ENCODE measurements around the gene TGFB2. TPM values are rescaled to one million over a fixed set of nuclear protein-coding genes. Genes with fewer than 3 reads are reported as not detected.

TGFB2 gene
- total RNA-seq, 1 experiment from 2014 or later = not detected

DNA sequence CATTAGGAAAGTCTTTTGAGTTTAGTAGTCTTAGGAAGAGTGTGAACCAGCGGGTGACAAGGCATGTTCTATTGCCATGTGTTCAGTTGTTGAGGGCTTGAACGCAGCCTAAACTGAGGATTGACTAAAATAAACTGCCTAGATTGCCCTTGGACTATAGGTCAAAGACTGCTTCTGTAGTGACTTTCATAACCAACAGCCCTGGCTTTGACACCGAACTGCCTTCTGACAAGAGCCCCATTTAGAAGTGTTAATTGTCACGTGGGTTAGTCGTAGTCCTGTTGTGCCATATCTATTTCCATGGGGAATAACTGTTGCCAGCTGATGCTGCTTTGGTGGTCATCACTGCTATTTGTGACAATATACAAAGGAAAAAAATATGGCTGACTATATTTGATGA is 90.4 kb downstream of the TGFB2 start:
- Mint-ChIP-seq H3K27ac (no peak overlapping the region), H3K4me3 (no peak overlapping the region), H3K36me3 (ENCODE audit: insufficient read depth in 1 of 3, low read depth in 3 of 3) (no peaks in the 10 kb centered on the region), H3K27me3 (ENCODE audit: low read depth) (no peaks in the 10 kb centered on the region), H3K9me3 (no peaks in the 10 kb centered on the region), H3K4me1 (0 out of 4 replicates have a peak, but pooled peaks cover 0 to 2% of the 10 kb centered on the region in 2 experiments)
- Histone ChIP-seq H2BK20ac (ENCODE audit: low read depth, low read length, poor library complexity, severe bottlenecking) (no peak overlapping the region), H2BK5ac (ENCODE audit: insufficient read length, low read length) (no peak overlapping the region), H3K4me1 (ENCODE audit: insufficient read depth, low read length) (no peaks in the 10 kb centered on the region), H3K14ac (ENCODE audit: insufficient read depth, low read length) (no peak overlapping the region), H2BK12ac (ENCODE audit: insufficient read length, low read depth, low read length) (no peak overlapping the region), H4K20me1 (ENCODE audit: control insufficient read depth, insufficient read depth, insufficient read length) (no peaks in the 10 kb centered on the region), H3K79me1 (ENCODE audit: insufficient read depth, low read depth, low read length, poor library complexity, severe bottlenecking) (no peaks in the 10 kb centered on the region), H2AK5ac (ENCODE audit: insufficient read length, low read length) (no peak overlapping the region), H2AFZ (ENCODE audit: low read length) (no peak overlapping the region), H2BK15ac (ENCODE audit: low read depth, low read length) (no peak overlapping the region), H3K56ac (ENCODE audit: insufficient read length, low read depth, low read length) (no peak overlapping the region), H2BK120ac (ENCODE audit: low read depth, low read length, poor library complexity, severe bottlenecking) (no peak overlapping the region), H3K23me2 (ENCODE audit: insufficient read length, low read depth, low read length, poor library complexity, severe bottlenecking) (no peaks in the 10 kb centered on the region), H4K8ac (replicated peaks; ENCODE audit: insufficient read length, low read depth, low read length) (no peak overlapping the region), H3K9ac (ENCODE audit: extremely low read depth, insufficient read length, low read length) (no peak overlapping the region), H3K79me2 (ENCODE audit: insufficient read depth, low read length) (no peaks in the 10 kb centered on the region), H3K23ac (ENCODE audit: insufficient read length, low read depth, low read length) (no peak overlapping the region), H3K4me2 (ENCODE audit: insufficient read depth, insufficient read length, low read length) (no peak overlapping the region), H3T11ph (ENCODE audit: low read length) (no peak overlapping the region), H4K5ac (ENCODE audit: insufficient read length, low read depth, low read length) (no peak overlapping the region), H3K4ac (ENCODE audit: low read depth, low read length) (no peak overlapping the region), H3K27ac (ENCODE audit: insufficient read length, low read depth, low read length) (no peak overlapping the region), H3K9me3 (ENCODE audit: control insufficient read depth, low read depth, low read length) (no peaks in the 10 kb centered on the region), H3K27me3 (ENCODE audit: insufficient read depth, low read length) (no peaks in the 10 kb centered on the region), H3K18ac (ENCODE audit: insufficient read length, low read depth, low read length) (no peak overlapping the region), H4K91ac (ENCODE audit: insufficient read length, low read depth, low read length) (no peak overlapping the region)
- DNase-seq = no peak
- TF ChIP-seq, protein P1, sequence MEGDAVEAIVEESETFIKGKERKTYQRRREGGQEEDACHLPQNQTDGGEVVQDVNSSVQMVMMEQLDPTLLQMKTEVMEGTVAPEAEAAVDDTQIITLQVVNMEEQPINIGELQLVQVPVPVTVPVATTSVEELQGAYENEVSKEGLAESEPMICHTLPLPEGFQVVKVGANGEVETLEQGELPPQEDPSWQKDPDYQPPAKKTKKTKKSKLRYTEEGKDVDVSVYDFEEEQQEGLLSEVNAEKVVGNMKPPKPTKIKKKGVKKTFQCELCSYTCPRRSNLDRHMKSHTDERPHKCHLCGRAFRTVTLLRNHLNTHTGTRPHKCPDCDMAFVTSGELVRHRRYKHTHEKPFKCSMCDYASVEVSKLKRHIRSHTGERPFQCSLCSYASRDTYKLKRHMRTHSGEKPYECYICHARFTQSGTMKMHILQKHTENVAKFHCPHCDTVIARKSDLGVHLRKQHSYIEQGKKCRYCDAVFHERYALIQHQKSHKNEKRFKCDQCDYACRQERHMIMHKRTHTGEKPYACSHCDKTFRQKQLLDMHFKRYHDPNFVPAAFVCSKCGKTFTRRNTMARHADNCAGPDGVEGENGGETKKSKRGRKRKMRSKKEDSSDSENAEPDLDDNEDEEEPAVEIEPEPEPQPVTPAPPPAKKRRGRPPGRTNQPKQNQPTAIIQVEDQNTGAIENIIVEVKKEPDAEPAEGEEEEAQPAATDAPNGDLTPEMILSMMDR (conservative IDR thresholded peaks at IDR 0.05) = no peak
- WGBS (ENCODE audit: extremely low coverage, insufficient read length, low lambda C conversion rate) = no CpG with 5 or more reads among the region's 5 CpGs
